Dendritic cell treated with granulocyte-macrophage colony-stimulating factor and Interleukin-4, amounts not matched to agents 40 ng/mL and 50 ng/mL, for 4 days (primary cell): ENCODE measurements around the gene KNDC1.

Experiments used
- H3K27ac Mint-ChIP-seq: one replicate; pipeline ENCODE4 v1.8.0; 2022; ENCODE audit warnings: mild to moderate bottlenecking, mixed read lengths
- H3K27me3 Mint-ChIP-seq: one replicate; pipeline ENCODE4 v1.8.0; 2022; ENCODE audit warnings: mild to moderate bottlenecking, mixed read lengths
- H3K36me3 Mint-ChIP-seq: one replicate; pipeline ENCODE4 v1.8.0; 2022; ENCODE audit warnings: low read depth, mixed read lengths
- H3K4me1 Mint-ChIP-seq: one replicate; pipeline ENCODE4 v1.8.0; 2022; ENCODE audit warnings: low read depth, mixed read lengths
- H3K4me3 Mint-ChIP-seq: one replicate; pipeline ENCODE4 v1.8.0; 2022; ENCODE audit warnings: mild to moderate bottlenecking, moderate library complexity, mixed read lengths
- H3K9me3 Mint-ChIP-seq: one replicate; pipeline ENCODE4 v1.8.0; 2022; ENCODE audit warnings: mixed read lengths
- intact Hi-C: fragments of 100-400 bp; cut with micrococcal nuclease; formaldehyde crosslinking; loops from one replicate; pipeline ENCODE4 v1.15.0; 2022

KNDC1 gene

GRCh38 chr10:133269367-133269766, 109.3 kb downstream of the KNDC1 start:
- H3K27ac Mint-ChIP-seq, result no peak overlapping the region

GRCh38 chr10:133270204-133270603, 110.2 kb downstream of the KNDC1 start:
- intact Hi-C loops, result no loop called here
- no peak overlapping the region for H3K4me3 Mint-ChIP-seq
- H3K27me3 Mint-ChIP-seq, result no peaks in the 10 kb centered on the region
- H3K4me1 Mint-ChIP-seq, result peaks cover 37% of the 10 kb centered on the region
- no peaks in the 10 kb centered on the region for H3K9me3 Mint-ChIP-seq
- peaks cover 97% of the 10 kb centered on the region for H3K36me3 Mint-ChIP-seq
- H3K27ac Mint-ChIP-seq, result no peak overlapping the region

More at GRCh38 chr10:133269367-133269766, 109.3 kb downstream of the KNDC1 start:
- no peaks in the 10 kb centered on the region for H3K27me3 Mint-ChIP-seq
- peaks cover 37% of the 10 kb centered on the region for H3K4me1 Mint-ChIP-seq
- H3K9me3 Mint-ChIP-seq, result no peaks in the 10 kb centered on the region
- intact Hi-C loops, result no loop called here
- H3K36me3 Mint-ChIP-seq, result peaks cover 94% of the 10 kb centered on the region
- no peak overlapping the region for H3K4me3 Mint-ChIP-seq

- Mint-ChIP-seq H3K27me3 (no peaks in the 10 kb centered on the region), H3K36me3 (peaks cover 98% of the 10 kb centered on the region), H3K4me1 (peaks cover 37% of the 10 kb centered on the region), H3K4me3 (no peak overlapping the region), H3K27ac (no peak overlapping the region), H3K9me3 (no peaks in the 10 kb centered on the region)
- intact Hi-C loops, result no loop called here
These were observed 110.8 kb downstream of the KNDC1 start for GRCh38 chr10:133270773-133271297.

GRCh38 chr10:133271521-133272300, 111.7 kb downstream of the KNDC1 start:
- no peak overlapping the region for H3K27ac Mint-ChIP-seq
- peaks cover 35% of the 10 kb centered on the region for H3K4me1 Mint-ChIP-seq
- H3K4me3 Mint-ChIP-seq, result no peak overlapping the region
- H3K36me3 Mint-ChIP-seq, result peaks cover 96% of the 10 kb centered on the region
- no peaks in the 10 kb centered on the region for H3K9me3 Mint-ChIP-seq
- intact Hi-C loops, result no loop called here
- H3K27me3 Mint-ChIP-seq, result no peaks in the 10 kb centered on the region

- Mint-ChIP-seq H3K4me3 (no peak overlapping the region), H3K27me3 (no peaks in the 10 kb centered on the region)
These were observed 112.4 kb downstream of the KNDC1 start for GRCh38 chr10:133272301-133272963.

GRCh38 chr10:133272964-133273420, 113.0 kb downstream of the KNDC1 start:
- intact Hi-C loops, result no loop called here
- Mint-ChIP-seq H3K4me3 (no peak overlapping the region), H3K9me3 (no peaks in the 10 kb centered on the region), H3K27me3 (no peaks in the 10 kb centered on the region), H3K27ac (no peak overlapping the region), H3K36me3 (peaks cover 83% of the 10 kb centered on the region), H3K4me1 (peaks cover 46% of the 10 kb centered on the region)

More at GRCh38 chr10:133272301-133272963, 112.4 kb downstream of the KNDC1 start:
- intact Hi-C loops, result no loop called here
- Mint-ChIP-seq H3K36me3 (peaks cover 88% of the 10 kb centered on the region), H3K4me1 (peaks cover 41% of the 10 kb centered on the region), H3K9me3 (no peaks in the 10 kb centered on the region), H3K27ac (no peak overlapping the region)

- intact Hi-C loops, result no loop called here
- no peak overlapping the region for H3K27ac Mint-ChIP-seq
- H3K4me3 Mint-ChIP-seq, result peak overlapping the region; percentile 30
- H3K4me1 Mint-ChIP-seq, result peaks cover 53% of the 10 kb centered on the region
- no peaks in the 10 kb centered on the region for H3K9me3 Mint-ChIP-seq
- no peaks in the 10 kb centered on the region for H3K27me3 Mint-ChIP-seq
- peaks cover 82% of the 10 kb centered on the region for H3K36me3 Mint-ChIP-seq
These were observed 113.6 kb downstream of the KNDC1 start for GRCh38 chr10:133273534-133274143.

- peak overlapping the region; percentile 82 for H3K4me3 Mint-ChIP-seq
- H3K27ac Mint-ChIP-seq, result peak overlapping the region; percentile 95
- peaks cover 66% of the 10 kb centered on the region for H3K4me1 Mint-ChIP-seq
- intact Hi-C loops, result no loop called here
- H3K36me3 Mint-ChIP-seq, result peaks cover 82% of the 10 kb centered on the region
- no peaks in the 10 kb centered on the region for H3K27me3 Mint-ChIP-seq
- no peaks in the 10 kb centered on the region for H3K9me3 Mint-ChIP-seq
These were observed 115.0 kb downstream of the KNDC1 start for GRCh38 chr10:133274751-133275683.

GRCh38 chr10:133275684-133276092, 115.7 kb downstream of the KNDC1 start:
- Mint-ChIP-seq H3K9me3 (no peaks in the 10 kb centered on the region), H3K4me1 (peaks cover 73% of the 10 kb centered on the region), H3K27me3 (no peaks in the 10 kb centered on the region), H3K36me3 (peaks cover 82% of the 10 kb centered on the region), H3K4me3 (peak overlapping the region; percentile 82), H3K27ac (peak overlapping the region; percentile 95)
- intact Hi-C loops, result no loop called here
